GM18498 (cell line): ENCODE results near the gene ARSD.
"Not testable (repeated sequence)": the region's sequence is repeated elsewhere in the genome, so short reads cannot be mapped to it uniquely, and the experiment has no call there.

Source experiments
- ATAC-seq: cut with Tn5 transposase; IDR thresholded peaks from one replicate; pipeline ENCODE4 v1.9.1; 2021; ENCODE audit warnings: mild to moderate bottlenecking, moderate library complexity; ENCODE audit not compliant: unreplicated experiment

ARSD gene

GRCh38 chrX:2934715-2935710, 5.9 kb upstream of the ARSD start:
- ATAC-seq, result no peak

GRCh38 chrX:2933125-2933900, 4.2 kb upstream of the ARSD start:
- no peak for ATAC-seq

GRCh38 chrX:2931612-2932011, 2.5 kb upstream of the ARSD start:
- no peak for ATAC-seq

GRCh38 chrX:2931155-2931554, 2.0 kb upstream of the ARSD start:
- ATAC-seq, result no peak

- no peak for ATAC-seq
Measured at GRCh38 chrX:2928191-2928582, 952 bp downstream of the ARSD start.

- ATAC-seq, result no peak
Measured at GRCh38 chrX:2926664-2927275, 2.4 kb downstream of the ARSD start.

GRCh38 chrX:2926255-2926654, 2.9 kb downstream of the ARSD start:
- not testable (repeated sequence) for ATAC-seq

GRCh38 chrX:2924151-2924550, 5.0 kb downstream of the ARSD start:
- no peak for ATAC-seq

GRCh38 chrX:2921750-2922149, 7.4 kb downstream of the ARSD start:
- ATAC-seq, result no peak

GRCh38 chrX:2921193-2921592, 7.9 kb downstream of the ARSD start:
- no peak for ATAC-seq

- ATAC-seq, result no peak
Measured at GRCh38 chrX:2917767-2918166, 11.4 kb downstream of the ARSD start.

- no peak for ATAC-seq
Measured at GRCh38 chrX:2913118-2913517, 16.0 kb downstream of the ARSD start.

- no peak for ATAC-seq
Measured at GRCh38 chrX:2910109-2910508, 19.0 kb downstream of the ARSD start.

- ATAC-seq, result no peak
Measured at GRCh38 chrX:2908125-2908685, 20.9 kb downstream of the ARSD start.

- ATAC-seq, result no peak
Measured at GRCh38 chrX:2907295-2907694, 21.8 kb downstream of the ARSD start.

GRCh38 chrX:2903366-2903765, 25.8 kb downstream of the ARSD start:
- no peak for ATAC-seq

GRCh38 chrX:2902841-2903240, 26.3 kb downstream of the ARSD start:
- ATAC-seq, result no peak

- no peak for ATAC-seq
Measured at GRCh38 chrX:2901367-2902036, 27.6 kb downstream of the ARSD start.

- ATAC-seq, result no peak
Measured at GRCh38 chrX:2898846-2899512, 30.2 kb downstream of the ARSD start.
